Type B pancreatic cell (in vitro differentiated cells): ENCODE measurements around the gene CUX1. TPM values are rescaled to one million over a fixed set of nuclear protein-coding genes. Genes with fewer than 3 reads are reported as not detected.
"Not testable (repeated sequence)": the region's sequence is repeated elsewhere in the genome, so short reads cannot be mapped to it uniquely, and the experiment has no call there.

Experiments used
- DNase-seq: peaks from one replicate; pipeline ENCODE4 v3.0.0; 2021; ENCODE audit warnings: mixed read lengths; ENCODE audit not compliant: unreplicated experiment; ENCODE audit errors: extremely low spot score
- H3K27ac Mint-ChIP-seq: 2 replicates; pipeline ENCODE4 v1.8.0; 2021; ENCODE audit warnings: mild to moderate bottlenecking, mixed read lengths
- H3K27me3 Mint-ChIP-seq: 2 replicates; pipeline ENCODE4 v1.8.0; 2021; ENCODE audit warnings: mixed read lengths
- H3K36me3 Mint-ChIP-seq: 2 replicates; pipeline ENCODE4 v1.8.0; 2021; ENCODE audit warnings: mixed read lengths
- H3K4me1 Mint-ChIP-seq: one replicate; pipeline ENCODE4 v1.8.0; 2021; ENCODE audit warnings: mixed read lengths; ENCODE audit not compliant: unreplicated experiment
- H3K4me3 Mint-ChIP-seq: 2 replicates; pipeline ENCODE4 v1.8.0; 2021; ENCODE audit warnings: mild to moderate bottlenecking, mixed read lengths
- H3K9me3 Mint-ChIP-seq: 2 replicates; pipeline ENCODE4 v1.8.0; 2021; ENCODE audit warnings: mixed read lengths
- total RNA-seq: library from RNA; stranded (reverse); gene quantifications from 2 replicates; pipeline ENCODE4 v1.2.1, GENCODE V29; 2021; ENCODE audit warnings: low replicate concordance
- TF ChIP-seq, protein P1 (sequence below): fragments of 200-600 bp; sonication (generic); conservative IDR thresholded peaks from 2 replicates; pipeline ENCODE4 v1.5.0; 2021; ENCODE audit warnings: antibody characterized with exemption, mild to moderate bottlenecking

The CUX1 gene
- total RNA-seq, 1 donor from 2014 or later: 76.4 TPM

DNA sequence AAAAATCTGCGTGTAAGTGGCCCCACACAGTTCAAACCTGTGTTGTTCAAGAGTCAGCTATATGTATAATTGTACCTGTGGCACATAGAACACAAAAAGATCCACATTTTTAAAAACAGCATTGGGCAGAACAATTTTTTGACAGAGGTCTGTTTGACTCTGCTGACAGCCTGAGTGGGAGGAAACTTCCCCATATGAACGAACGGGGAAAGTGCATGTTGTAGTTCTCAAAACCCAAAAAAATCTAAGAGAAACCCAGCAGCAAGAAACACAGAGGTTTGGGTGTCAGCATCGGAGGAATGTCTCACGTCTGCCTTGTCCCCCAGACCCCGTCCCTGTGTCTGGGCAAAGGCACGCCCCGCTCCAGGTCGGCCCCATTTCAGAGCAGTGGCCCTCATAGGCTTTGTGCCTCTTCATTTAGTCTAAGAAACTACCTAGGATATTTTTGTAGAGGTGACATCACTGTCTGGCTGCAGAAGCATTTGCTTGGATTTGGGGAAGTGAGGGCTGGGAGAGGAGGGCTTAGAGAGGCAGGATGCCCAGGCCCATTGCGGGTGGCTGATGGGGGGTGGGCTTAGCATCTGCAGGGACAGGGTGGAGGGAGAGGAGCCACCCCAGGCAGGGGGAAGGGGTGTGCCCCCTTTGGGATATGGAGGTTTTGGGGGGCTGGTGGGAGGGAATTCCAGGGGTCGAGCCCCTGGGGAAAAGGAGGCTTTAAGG lies 11.0 kb downstream of the CUX1 start:
- Mint-ChIP-seq H3K9me3 (no peaks in the 10 kb centered on the region), H3K4me1 (peaks cover 34% of the 10 kb centered on the region), H3K4me3 (no peak overlapping the region), H3K27me3 (no peaks in the 10 kb centered on the region), H3K36me3 (peaks cover 4% of the 10 kb centered on the region), H3K27ac (no peak overlapping the region)
- no peak for DNase-seq
- TF ChIP-seq, protein P1, sequence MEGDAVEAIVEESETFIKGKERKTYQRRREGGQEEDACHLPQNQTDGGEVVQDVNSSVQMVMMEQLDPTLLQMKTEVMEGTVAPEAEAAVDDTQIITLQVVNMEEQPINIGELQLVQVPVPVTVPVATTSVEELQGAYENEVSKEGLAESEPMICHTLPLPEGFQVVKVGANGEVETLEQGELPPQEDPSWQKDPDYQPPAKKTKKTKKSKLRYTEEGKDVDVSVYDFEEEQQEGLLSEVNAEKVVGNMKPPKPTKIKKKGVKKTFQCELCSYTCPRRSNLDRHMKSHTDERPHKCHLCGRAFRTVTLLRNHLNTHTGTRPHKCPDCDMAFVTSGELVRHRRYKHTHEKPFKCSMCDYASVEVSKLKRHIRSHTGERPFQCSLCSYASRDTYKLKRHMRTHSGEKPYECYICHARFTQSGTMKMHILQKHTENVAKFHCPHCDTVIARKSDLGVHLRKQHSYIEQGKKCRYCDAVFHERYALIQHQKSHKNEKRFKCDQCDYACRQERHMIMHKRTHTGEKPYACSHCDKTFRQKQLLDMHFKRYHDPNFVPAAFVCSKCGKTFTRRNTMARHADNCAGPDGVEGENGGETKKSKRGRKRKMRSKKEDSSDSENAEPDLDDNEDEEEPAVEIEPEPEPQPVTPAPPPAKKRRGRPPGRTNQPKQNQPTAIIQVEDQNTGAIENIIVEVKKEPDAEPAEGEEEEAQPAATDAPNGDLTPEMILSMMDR: no peak

DNA sequence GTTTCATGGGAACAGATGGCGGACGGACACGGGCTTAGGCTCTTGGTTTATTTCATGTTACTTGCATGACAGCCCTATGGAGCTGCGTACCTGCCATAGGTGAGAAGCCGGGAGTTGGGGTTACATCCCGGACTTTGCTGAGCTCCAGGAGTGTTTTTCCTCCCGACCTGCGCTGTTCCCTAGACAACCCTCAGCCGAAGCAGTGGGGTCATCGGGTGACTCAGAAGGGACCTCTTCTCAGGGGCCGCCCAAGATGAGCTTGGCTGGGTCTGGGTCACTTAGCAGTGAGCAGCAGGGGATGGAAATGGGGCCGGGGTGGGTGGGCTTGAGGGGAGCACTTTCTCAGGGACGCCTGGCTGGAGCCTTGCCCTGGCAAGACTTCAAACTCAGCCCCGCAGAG lies 11.9 kb downstream of the CUX1 start:
- no peak overlapping the region for H3K4me3 Mint-ChIP-seq
- TF ChIP-seq, protein P1: no peak
- no peak for DNase-seq
- no peaks in the 10 kb centered on the region for H3K9me3 Mint-ChIP-seq
- peaks cover 4% of the 10 kb centered on the region for H3K36me3 Mint-ChIP-seq
- H3K4me1 Mint-ChIP-seq: peaks cover 28% of the 10 kb centered on the region
- H3K27ac Mint-ChIP-seq: no peak overlapping the region
- H3K27me3 Mint-ChIP-seq: no peaks in the 10 kb centered on the region

DNA sequence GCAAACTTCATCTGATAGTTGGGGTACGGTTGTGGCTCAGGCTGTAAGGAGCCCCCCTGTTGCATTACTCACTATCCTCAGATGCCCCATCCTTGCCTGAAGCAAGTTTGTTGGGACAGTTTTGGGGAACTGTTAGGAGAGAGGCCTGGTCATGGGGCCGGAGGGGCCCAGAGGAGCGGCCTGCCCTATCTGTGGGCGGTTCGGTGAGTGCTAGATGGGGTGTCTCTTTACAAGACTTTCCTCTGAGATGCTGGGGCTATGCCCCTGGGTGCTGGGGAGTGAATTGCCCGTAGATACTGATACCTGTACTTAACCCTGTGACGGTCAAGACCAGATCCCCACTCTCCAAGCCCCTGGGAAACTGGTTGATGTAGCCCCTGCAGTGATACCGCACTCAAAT lies 12.4 kb downstream of the CUX1 start:
- H3K9me3 Mint-ChIP-seq: no peaks in the 10 kb centered on the region
- DNase-seq: no peak
- peaks cover 4% of the 10 kb centered on the region for H3K36me3 Mint-ChIP-seq
- no peak overlapping the region for H3K27ac Mint-ChIP-seq
- H3K4me1 Mint-ChIP-seq: peaks cover 23% of the 10 kb centered on the region
- H3K4me3 Mint-ChIP-seq: no peak overlapping the region
- no peaks in the 10 kb centered on the region for H3K27me3 Mint-ChIP-seq
- TF ChIP-seq, protein P1: no peak

DNA sequence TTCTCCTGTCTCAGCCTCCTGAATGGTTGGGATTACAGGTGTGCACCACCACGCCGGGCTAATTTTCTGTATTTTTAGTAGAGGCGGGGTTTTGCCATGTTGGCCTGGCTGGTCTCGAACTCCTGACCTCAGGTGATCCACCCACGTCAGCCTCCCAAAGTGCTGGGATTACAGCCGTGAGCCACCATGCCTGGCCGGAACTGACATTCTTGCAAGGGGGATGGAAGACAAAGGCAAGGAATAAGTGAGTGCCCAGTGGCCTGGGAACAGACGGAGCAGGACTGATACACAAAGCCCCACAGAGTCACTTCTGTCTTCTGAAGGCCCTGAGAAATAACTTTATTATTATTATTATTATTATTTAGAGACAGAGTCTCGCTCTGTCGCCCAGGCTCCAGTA lies 14.0 kb downstream of the CUX1 start:
- H3K4me1 Mint-ChIP-seq, H3K9me3 Mint-ChIP-seq, H3K4me3 Mint-ChIP-seq, DNase-seq, H3K27ac Mint-ChIP-seq, H3K27me3 Mint-ChIP-seq, H3K36me3 Mint-ChIP-seq: not testable (repeated sequence)

- peaks cover 6% of the 10 kb centered on the region for H3K4me1 Mint-ChIP-seq
- no peak overlapping the region for H3K4me3 Mint-ChIP-seq
- H3K36me3 Mint-ChIP-seq: peaks cover 7% of the 10 kb centered on the region
- H3K27me3 Mint-ChIP-seq: no peaks in the 10 kb centered on the region
- H3K27ac Mint-ChIP-seq: no peak overlapping the region
- TF ChIP-seq, protein P1: no peak
- no peak for DNase-seq
- no peaks in the 10 kb centered on the region for H3K9me3 Mint-ChIP-seq
Measured at GRCh38 chr7:101832205-101832631, 14.8 kb downstream of the CUX1 start.

DNA sequence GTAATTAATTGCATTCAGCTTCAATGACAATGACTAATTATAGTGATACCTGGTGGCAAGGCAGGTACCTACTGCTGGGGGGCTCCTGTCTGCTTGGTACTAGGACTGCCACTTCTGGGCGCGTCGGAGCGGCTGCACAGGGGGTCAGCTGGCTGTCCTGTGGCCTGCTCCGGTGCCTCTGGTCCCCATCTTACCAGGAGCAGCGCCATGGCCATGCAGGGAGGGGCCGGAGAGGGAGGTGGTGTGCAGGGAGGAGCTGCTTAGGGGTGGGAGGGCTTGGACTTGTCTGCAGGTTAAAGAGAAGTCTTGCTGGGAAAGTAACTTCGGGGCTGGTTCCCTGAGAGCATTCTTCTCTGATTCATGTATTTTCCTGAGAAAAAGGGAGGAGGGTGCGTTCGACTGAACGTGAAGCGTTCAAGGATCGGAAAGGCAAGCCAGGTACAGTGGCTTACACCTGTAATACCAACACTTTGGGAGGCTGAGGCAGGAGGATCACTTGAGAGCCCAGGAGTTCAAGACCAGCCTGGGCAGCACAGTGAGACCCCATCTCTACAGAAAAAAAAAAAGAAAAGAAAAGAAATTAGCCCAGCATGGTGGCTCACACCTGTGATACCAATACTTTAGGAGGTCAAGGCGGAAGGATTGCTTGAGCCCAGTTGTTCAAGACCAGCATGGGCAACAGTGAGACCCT lies 15.4 kb downstream of the CUX1 start:
- peaks cover under 1% of the 10 kb centered on the region for H3K4me1 Mint-ChIP-seq
- H3K27ac Mint-ChIP-seq: no peak overlapping the region
- peaks cover 3% of the 10 kb centered on the region for H3K36me3 Mint-ChIP-seq
- TF ChIP-seq, protein P1: no peak
- no peak for DNase-seq
- H3K27me3 Mint-ChIP-seq: no peaks in the 10 kb centered on the region
- H3K9me3 Mint-ChIP-seq: no peaks in the 10 kb centered on the region
- no peak overlapping the region for H3K4me3 Mint-ChIP-seq
